Stimulated activated naive B cell treated with anti-CD40 and anti-IgM and Interleukin-4, amounts not matched to agents 10 μg/mL and 1 μg/mL and 100 μg/mL, for 72 hours (primary cell): ENCODE measurements around the gene PI4KA.

ENCODE experiments used
- ATAC-seq, 2 donors: fragments of 150-1000 bp; cut with Tn5 transposase; replicated peaks; 2 replicates each; pipeline ENCODE4 v1.10.0; 2021; ENCODE audit warnings: moderate library complexity in 1 of 2
- DNase-seq: peaks from one replicate; pipeline ENCODE4 v3.0.0; 2021
- H3K27ac Mint-ChIP-seq: one replicate; pipeline ENCODE4 v1.8.0; 2022; ENCODE audit warnings: mild to moderate bottlenecking, mixed read lengths
- H3K27me3 Mint-ChIP-seq, 2 donors: one replicate each; pipeline ENCODE4 v1.8.0; 2022; ENCODE audit warnings: mixed read lengths in 2 of 2
- H3K36me3 Mint-ChIP-seq, 2 donors: one replicate each; pipeline ENCODE4 v1.8.0; 2022; ENCODE audit warnings: mixed read lengths in 2 of 2, mild to moderate bottlenecking in 1 of 2
- H3K4me1 Mint-ChIP-seq, 2 donors: one replicate each; pipeline ENCODE4 v1.8.0; 2022; ENCODE audit warnings: mixed read lengths in 2 of 2, mild to moderate bottlenecking in 1 of 2
- H3K4me3 Mint-ChIP-seq, 2 donors: one replicate each; pipeline ENCODE4 v1.8.0; 2022; ENCODE audit warnings: mild to moderate bottlenecking in 2 of 2, mixed read lengths in 2 of 2, moderate library complexity in 1 of 2
- H3K9me3 Mint-ChIP-seq, 2 donors: one replicate each; pipeline ENCODE4 v1.8.0; 2022; ENCODE audit warnings: mixed read lengths in 2 of 2, mild to moderate bottlenecking in 1 of 2

The PI4KA gene

DNA sequence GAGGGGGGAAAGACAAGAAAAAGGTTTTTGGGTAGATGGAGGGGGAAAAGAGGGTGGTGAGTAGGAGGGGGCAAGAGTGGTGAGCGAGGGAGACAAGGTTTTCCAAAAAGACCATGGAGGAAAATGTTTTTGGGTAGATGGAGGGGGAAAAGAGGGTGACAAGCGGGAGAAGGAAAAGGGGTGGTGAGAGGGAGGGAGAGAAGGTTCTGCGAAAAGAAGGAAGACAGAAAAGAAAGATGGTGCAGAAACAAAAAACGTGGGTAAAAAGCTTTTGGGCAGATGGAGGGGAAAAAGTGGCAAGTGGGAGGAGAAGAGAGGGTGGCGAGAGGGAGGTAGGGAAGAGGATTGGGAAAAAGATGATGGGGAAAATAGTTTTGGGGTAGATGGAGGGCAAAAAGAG, 200.6 kb downstream of the PI4KA start:
- H3K4me1 Mint-ChIP-seq: no peaks in the 10 kb centered on the region
- H3K9me3 Mint-ChIP-seq: peaks cover under 1 to 3% of the 10 kb centered on the region in 2 donors
- peaks cover 23 to 42% of the 10 kb centered on the region in 2 donors for H3K27me3 Mint-ChIP-seq
- H3K36me3 Mint-ChIP-seq: peaks cover 0 to under 1% of the 10 kb centered on the region in 2 donors
- ATAC-seq (no peak), DNase-seq (no peak)
- no peak overlapping the region for H3K4me3 Mint-ChIP-seq
- no peak overlapping the region for H3K27ac Mint-ChIP-seq
